SK-MEL-5 (cell line): ENCODE results near the gene CYB5B. TPM values are rescaled to one million over a fixed set of nuclear protein-coding genes. Genes with fewer than 3 reads are reported as not detected.
A peak's percentile ranks its signal among the peaks of the same experiment; 100 is the strongest.
"Not testable (repeated sequence)": the region's sequence is repeated elsewhere in the genome, so short reads cannot be mapped to it uniquely, and the experiment has no call there.

Experiments
- DNase-seq: peaks from one replicate; pipeline ENCODE4 v3.0.0-alpha.2; 2016; ENCODE audit warnings: low read depth, low spot score
- in situ Hi-C: cut with HindIII; loops from 2 replicates; pipeline ENCODE4 v1.10.0; 2016; ENCODE audit warnings: low sequenced_read_pairs, high pct_unique_total_duplicates, low pct_unique_long_range_greater_than_20kb
- total RNA-seq: library from RNA; depleted of rRNA; stranded (reverse); fragments of >200 nt; shearing (Covaris generic); gene quantifications from 2 replicates; pipeline ENCODE4 v1.2.3, GENCODE V29; 2014

Gene CYB5B
- total RNA-seq, 1 experiment from 2014 or later, result 102 TPM

DNA sequence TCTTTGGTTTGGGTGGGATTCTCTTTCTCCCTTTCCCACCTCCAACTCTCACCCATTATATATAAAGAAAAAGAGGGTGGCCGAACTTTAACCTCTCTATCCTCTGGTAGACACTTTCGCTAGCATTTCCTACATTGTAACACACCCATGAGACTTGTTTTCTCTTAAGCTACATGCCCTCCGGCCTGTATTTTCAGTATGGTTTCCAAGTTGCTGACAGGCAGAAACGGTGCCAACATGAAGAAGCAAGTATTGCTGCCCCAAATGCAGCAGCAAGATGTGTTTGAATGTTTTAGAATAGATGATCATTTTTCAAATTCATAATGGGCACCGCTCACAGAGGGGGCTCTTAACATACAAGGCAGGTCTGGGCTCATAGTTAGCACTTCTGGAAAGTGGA, 18.7 kb upstream of the CYB5B start:
- in situ Hi-C loops, result no loop called here
- DNase-seq, result no peak

- in situ Hi-C loops, result no loop called here
- DNase-seq, result peak; percentile 33
Measured at GRCh38 chr16:69406780-69407331, 17.6 kb upstream of the CYB5B start.

GRCh38 chr16:69407702-69408323, 16.6 kb upstream of the CYB5B start:
- no peak for DNase-seq
- in situ Hi-C loops, result no loop called here

GRCh38 chr16:69408475-69408874, 15.9 kb upstream of the CYB5B start:
- DNase-seq, result no peak
- in situ Hi-C loops, result no loop called here

DNA sequence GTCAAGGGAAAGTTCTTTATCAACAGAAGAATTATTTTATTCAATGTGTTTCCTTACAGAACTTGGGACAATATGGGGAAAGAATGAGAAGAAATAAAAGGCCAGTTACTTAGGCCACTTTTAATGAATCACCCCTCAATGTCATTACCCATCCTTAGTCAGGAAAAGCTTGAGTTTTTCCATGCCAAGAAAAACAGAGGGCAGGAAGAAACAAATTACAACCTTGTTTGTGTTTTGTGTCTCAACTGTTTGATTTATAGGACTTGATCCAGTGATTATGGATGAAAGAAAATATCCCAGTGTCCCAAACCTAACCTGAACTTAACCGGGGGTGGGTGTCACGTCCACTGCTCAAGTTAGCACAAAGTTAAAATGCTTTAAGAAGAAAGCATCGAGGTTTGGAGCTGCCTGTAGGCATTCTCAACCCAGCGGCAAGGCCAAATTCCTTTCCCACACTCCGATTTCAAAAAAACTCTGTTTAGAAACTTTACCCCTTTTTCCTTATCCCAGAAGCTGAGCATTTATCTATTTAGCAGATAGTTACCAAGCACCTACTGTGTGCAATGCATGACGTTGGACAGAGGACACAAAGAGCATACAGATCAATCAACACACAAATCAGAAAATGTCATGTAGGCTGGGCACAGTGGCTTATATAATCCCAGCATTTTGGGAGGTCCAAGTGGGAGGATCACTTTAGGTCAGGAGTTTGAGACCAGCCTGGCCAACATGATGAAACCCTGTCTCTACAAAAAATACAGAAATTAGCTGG, 14.0 kb upstream of the CYB5B start:
- in situ Hi-C loops, result no loop called here
- DNase-seq, result peak; percentile 49

GRCh38 chr16:69411064-69411985, 13.1 kb upstream of the CYB5B start:
- in situ Hi-C loops, result no loop called here
- DNase-seq, result no peak

GRCh38 chr16:69412287-69412686, 12.1 kb upstream of the CYB5B start:
- DNase-seq, result no peak
- in situ Hi-C loops, result no loop called here

DNA sequence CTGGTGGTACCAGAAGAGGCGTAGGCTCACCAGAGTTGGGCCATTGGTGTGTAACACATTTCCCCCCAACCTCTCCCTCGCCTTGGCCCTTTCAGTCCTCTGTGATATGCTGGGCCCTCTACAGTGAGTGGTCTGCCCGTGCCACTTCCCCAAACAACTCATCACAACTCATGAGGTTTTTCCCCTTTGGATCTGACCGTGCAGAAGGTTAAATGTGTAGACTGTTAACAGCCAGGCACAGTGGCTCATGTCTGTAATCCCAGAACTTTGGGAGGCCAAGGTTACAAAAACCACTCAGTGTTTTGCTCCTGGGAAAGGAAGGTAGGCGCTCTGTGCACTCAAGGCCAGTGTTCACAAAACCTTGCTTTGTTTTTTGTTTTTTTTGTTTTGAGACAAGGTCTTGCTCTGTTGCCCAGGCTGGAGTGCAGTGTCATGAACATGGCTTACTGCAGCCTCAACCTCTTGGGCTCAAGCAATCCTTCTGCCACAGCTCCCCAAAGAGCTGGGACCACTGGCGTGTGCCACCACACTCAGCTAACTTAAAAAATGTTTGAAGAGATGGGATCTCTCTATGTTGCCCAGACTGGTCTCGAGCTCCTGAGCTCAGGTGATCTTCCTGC, 11.3 kb upstream of the CYB5B start:
- in situ Hi-C loops, result no loop called here

DNA sequence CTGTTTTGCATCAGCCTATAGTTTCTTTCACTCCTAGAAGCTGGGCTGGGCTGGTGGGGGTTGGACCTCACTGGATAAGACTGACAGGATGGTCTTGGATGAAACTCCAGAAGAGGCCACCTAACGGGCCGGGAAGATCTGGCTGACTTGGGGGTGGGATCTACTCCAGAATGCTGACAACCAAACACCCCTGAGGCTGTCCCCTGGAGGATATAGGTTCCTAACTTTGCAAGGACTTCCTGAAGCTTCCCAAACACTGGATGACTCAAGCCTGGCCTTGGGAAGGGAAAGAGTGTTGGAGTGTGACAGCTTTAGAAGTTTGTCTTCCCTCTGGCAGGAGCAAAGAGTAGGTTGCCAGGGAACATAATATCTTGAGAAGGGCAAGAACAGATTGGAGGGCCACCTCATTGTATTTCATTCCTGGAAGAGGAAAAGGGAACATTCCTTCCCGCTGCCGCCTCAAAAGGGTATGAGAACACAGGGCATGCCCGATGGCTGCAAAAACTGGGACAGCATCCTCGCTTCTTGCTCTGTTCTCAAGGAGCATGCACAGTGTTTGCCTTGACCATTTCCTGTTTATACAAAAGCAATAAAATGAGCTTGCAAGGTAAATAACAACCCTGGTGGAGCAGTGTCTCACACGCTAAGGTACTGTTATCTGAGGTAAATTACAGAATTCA, 6.8 kb upstream of the CYB5B start:
- DNase-seq, result no peak
- in situ Hi-C loops, result no loop called here

More for the DNA sequence above, 11.3 kb upstream of the CYB5B start:
- DNase-seq, result peak; percentile 36

DNA sequence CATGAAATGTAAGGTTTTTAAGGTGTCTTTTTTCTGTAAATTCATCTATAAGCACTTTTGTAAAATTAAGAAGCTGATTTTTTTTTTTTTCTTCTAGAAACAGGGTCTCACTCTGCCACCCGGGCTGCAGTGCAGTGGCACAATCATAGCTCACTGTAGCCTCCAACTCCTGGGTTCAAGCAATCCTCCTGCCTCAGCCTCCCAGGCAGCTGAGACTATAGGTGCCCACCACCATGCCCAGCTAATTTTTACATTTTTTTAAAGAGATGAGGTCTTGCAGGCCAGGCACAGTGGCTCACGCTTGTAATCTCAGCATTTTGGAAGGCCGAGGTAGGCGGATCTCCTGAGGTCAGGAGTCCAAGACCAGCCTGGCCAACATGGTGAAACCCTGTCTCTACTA, 4.5 kb upstream of the CYB5B start:
- DNase-seq, result no peak
- in situ Hi-C loops, result no loop called here

- no peak for DNase-seq
- in situ Hi-C loops, result no loop called here
Measured at GRCh38 chr16:69423189-69423588, 1.2 kb upstream of the CYB5B start.

DNA sequence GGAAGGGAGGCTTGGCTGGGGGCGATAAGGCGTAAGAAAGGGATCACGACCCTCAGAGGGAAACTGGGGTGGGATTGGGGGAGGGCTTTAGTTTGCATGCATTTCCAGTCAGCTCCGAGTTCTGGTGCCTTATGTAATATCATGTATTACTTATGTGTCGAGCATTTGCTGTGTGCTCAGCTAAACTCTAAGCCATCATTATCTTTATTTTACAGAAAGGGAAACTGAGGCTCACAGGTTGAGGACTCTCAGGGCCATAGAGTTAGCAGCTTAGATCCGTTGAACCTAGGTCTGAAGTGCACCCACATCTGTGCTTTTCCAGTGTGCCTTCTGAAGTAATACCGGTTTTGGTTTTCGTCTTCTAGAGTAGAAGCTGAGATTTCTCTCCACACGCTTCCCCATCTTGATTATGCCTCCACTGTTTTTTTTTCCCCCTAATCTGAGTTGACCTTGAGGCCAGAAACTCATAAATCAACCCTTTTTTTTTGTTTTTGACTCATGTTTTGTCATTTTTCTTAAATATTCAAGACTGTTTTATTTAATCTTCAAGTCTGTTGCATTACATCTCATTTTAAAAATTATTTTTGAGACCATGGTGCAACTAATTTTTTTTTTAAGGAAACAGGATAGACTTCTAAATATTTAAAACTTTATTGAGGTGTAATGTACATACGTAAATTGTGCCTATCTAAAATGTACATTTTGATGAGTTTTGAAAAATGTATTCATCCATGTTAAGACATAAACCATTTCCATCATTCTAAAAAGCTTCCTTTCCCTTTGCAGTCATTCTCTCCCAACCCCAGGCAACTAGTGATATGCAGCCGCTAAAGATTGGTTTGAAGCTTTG, 741 bp downstream of the CYB5B start:
- in situ Hi-C loops, result no loop called here
- no peak for DNase-seq

DNA sequence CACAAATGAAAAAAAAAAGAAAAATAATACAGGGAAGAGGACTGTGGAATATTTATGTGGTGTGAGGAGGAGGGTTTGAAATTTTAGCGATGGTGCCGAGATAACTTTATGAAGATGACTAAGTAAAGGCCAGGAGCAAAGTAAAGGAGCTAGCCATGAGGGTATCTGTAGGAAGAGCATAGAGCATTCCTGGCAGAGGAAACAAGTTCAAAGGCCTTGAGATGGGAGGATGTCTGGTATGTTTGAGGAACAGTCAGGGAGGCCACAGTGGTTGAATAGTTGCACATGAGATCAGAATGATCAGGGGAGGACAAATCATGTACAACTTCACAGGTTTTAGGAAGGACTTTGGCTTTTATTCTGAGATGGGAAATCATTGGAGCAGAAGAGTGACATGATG, 4.2 kb downstream of the CYB5B start:
- in situ Hi-C loops, result no loop called here
- DNase-seq, result no peak

DNA sequence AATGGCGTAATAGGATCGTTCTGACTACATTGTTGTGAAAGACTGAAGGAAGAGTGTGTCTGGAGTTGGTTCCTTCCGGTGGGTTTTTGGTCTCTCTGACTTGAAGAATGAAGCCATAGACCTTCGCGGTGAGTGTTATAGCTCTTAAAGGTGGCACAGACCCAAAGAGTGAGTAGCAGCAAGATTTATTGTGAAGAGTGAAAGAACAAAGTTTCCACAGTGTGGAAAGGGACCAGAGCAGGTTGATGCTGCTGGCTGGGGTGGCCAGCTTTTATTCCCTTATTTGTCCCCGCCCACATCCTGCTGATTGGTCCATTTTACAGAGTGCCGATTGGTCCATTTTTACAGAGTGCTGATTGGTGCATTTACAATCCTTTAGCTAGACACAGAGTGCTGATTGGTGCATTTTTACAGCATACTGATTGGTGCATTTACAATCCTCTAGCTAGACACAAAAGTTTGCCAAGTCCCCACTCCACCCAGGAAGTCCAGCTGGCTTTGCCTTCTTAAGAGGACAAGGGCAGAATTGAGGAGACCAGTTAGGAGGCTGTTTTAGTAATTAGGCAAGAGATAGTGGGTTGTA, 4.7 kb downstream of the CYB5B start:
- in situ Hi-C loops, DNase-seq: not testable (repeated sequence)

- in situ Hi-C loops, result no loop called here
- DNase-seq, result no peak
Measured at GRCh38 chr16:69431948-69432468, 7.6 kb downstream of the CYB5B start.

DNA sequence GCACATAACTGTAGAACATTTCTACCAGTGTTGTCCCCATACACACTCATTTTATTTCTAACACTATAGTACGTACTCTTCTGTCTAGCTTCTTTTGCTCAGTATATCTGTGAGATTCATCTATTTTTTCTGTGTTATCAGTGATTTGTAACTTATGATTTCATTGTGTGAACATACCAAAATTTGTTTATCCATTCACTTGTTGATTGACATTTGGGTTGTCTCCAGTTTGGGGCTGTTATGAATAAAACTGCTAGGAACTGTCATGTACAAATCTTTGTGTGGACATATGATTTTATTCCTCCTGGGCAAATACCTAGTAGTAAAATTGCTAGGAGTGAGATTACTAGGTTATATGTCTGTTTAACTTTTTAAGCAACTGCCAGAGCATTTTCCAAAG, 9.6 kb downstream of the CYB5B start:
- no peak for DNase-seq
- in situ Hi-C loops, result no loop called here
